ENCODE measurements around the gene ZDHHC4. TPM values are rescaled to one million over a fixed set of nuclear protein-coding genes. Genes with fewer than 3 reads are reported as not detected.
"Not testable (repeated sequence)": the region's sequence is repeated elsewhere in the genome, so short reads cannot be mapped to it uniquely, and the experiment has no call there.

ZDHHC4 gene
- polyA plus RNA-seq, 1 donor: 65.4 TPM

DNA sequence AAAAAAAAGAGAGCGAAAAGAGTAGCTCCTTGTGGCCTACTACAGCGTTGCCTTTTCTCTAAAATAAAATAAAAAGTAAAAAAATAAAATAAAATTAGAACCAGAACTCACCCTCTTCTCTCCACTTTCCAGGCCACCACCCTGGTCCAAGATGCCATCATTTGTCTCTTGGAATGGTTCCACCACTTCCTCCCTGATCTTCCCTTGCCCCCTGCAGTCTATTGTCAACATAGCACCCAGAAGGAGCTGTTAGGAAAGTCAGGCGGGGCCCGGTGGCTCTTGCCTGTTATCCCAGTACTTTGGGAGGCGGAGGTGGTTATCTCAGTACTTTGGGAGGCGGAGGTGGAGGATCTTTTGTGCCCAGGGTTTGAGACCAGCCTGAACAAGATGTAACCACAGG lies 18.4 kb upstream of the ZDHHC4 start:
- H3K4me3 ChIP-seq (ENCODE audit: low read length): no peak overlapping the region
- WGBS (ENCODE audit: insufficient coverage, low lambda C conversion rate): no CpG with 5 or more reads among the region's 6 CpGs
- no peaks in the 10 kb centered on the region for H3K36me3 ChIP-seq (ENCODE audit: control insufficient read depth, insufficient read depth, low read length)
- no peak overlapping the region for H3K27ac ChIP-seq (ENCODE audit: low read length)
- H3K27me3 ChIP-seq (ENCODE audit: control insufficient read depth, insufficient read depth, low read length): peaks cover 3% of the 10 kb centered on the region
- H3K9me3 ChIP-seq (ENCODE audit: control insufficient read depth, low read depth, low read length): no peaks in the 10 kb centered on the region
- peak; percentile 19 to 31 for DNase-seq
- no peaks in the 10 kb centered on the region for H3K4me1 ChIP-seq (ENCODE audit: control insufficient read depth, insufficient read depth, low read length)

DNA sequence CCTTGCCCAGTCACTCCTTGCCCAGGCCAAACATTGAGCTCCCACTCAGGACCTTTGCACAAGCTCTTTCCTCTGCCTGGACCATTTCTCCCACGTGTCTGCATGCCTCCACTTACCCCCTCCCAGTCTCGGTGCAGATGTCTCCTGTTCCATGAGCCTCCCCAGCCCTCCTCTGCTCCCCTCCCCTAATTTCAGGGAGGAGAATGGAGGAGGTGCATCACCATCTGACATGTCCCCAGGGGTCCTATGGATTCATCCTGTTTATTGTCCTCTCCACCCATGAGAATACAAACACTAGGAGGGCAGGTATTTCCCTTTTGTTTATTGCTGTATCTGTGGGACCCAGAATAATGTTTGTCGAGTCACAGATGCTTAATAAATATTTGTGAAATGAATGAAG lies 17.4 kb upstream of the ZDHHC4 start:
- peaks cover 3% of the 10 kb centered on the region for H3K27me3 ChIP-seq (ENCODE audit: control insufficient read depth, insufficient read depth, low read length)
- WGBS (ENCODE audit: insufficient coverage, low lambda C conversion rate): no CpG with 5 or more reads among the region's 3 CpGs
- no peaks in the 10 kb centered on the region for H3K9me3 ChIP-seq (ENCODE audit: control insufficient read depth, low read depth, low read length)
- H3K27ac ChIP-seq (ENCODE audit: low read length): no peak overlapping the region
- no peaks in the 10 kb centered on the region for H3K4me1 ChIP-seq (ENCODE audit: control insufficient read depth, insufficient read depth, low read length)
- no peaks in the 10 kb centered on the region for H3K36me3 ChIP-seq (ENCODE audit: control insufficient read depth, insufficient read depth, low read length)
- no peak overlapping the region for H3K4me3 ChIP-seq (ENCODE audit: low read length)
- no peak for DNase-seq

DNA sequence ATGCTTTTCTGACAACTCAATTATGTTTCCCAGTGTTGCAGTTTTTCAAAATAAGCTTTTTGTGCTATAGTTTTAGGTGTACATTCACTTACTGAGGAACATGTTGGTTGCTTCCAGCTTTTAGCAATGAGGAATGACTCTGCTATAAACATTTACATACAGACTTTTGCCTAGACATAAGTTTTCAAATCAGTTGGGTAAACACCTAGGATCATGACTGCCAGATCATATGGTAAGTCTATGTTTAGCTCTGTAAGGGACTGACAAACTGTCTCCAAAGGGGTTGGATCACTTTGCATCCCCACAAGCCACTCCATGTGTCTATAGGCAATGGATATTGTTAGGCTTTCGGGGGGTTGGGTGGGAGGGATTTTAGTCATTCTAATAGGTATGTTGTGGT lies 15.1 kb upstream of the ZDHHC4 start:
- WGBS (ENCODE audit: insufficient coverage, low lambda C conversion rate): 83% methylated on average over 1 of the region's 1 CpG
- H3K4me3 ChIP-seq (ENCODE audit: low read length): no peak overlapping the region
- H3K27me3 ChIP-seq (ENCODE audit: control insufficient read depth, insufficient read depth, low read length): peaks cover 3% of the 10 kb centered on the region
- H3K4me1 ChIP-seq (ENCODE audit: control insufficient read depth, insufficient read depth, low read length): no peaks in the 10 kb centered on the region
- no peaks in the 10 kb centered on the region for H3K36me3 ChIP-seq (ENCODE audit: control insufficient read depth, insufficient read depth, low read length)
- H3K27ac ChIP-seq (ENCODE audit: low read length): no peak overlapping the region
- no peaks in the 10 kb centered on the region for H3K9me3 ChIP-seq (ENCODE audit: control insufficient read depth, low read depth, low read length)
- DNase-seq: no peak

DNA sequence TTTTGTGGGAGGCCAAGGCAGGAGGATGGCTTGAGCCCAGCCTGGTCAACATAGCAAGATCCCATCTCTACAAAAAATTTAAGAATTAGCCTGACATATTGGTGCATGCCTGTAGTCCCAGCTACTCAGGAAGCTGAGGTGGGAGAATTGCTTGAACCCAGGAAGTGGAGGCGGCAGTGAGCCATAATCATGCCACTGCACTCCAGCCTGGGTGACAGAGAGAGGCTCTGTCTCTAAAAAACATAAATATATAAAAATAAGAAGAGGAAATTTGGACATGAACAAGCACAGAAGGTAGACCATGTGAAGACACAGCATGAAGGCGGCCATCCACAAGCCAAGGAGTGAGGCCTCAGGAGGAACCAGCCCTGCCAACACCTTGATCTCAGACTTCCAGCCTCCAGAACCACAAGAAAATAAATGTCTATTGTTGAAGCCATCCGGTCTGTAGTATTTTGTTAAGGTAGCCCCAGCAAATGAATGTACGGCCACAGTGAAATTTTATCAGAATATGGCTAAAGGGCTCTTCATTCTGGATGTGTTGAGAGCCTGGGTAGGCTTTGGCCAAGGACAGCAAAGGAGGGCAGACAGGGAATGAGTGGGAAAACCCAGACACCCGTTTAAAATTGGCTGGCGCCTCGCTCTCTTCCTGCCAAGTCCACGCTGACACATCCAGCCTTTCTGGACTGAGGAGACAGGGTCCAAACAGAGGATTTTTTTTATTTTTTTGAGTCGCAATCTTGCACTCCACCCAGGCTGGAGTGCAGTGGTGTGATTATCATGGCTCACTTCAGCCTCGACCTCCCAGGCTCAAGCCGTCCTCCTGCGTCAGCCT lies 13.1 kb upstream of the ZDHHC4 start:
- WGBS (ENCODE audit: insufficient coverage, low lambda C conversion rate): 86% methylated on average over 1 of the region's 12 CpGs
- H3K27me3 ChIP-seq (ENCODE audit: control insufficient read depth, insufficient read depth, low read length): peaks cover 3% of the 10 kb centered on the region
- H3K27ac ChIP-seq (ENCODE audit: low read length): no peak overlapping the region
- H3K4me3 ChIP-seq (ENCODE audit: low read length): no peak overlapping the region
- no peaks in the 10 kb centered on the region for H3K36me3 ChIP-seq (ENCODE audit: control insufficient read depth, insufficient read depth, low read length)
- no peak for DNase-seq
- no peaks in the 10 kb centered on the region for H3K9me3 ChIP-seq (ENCODE audit: control insufficient read depth, low read depth, low read length)
- no peaks in the 10 kb centered on the region for H3K4me1 ChIP-seq (ENCODE audit: control insufficient read depth, insufficient read depth, low read length)

DNA sequence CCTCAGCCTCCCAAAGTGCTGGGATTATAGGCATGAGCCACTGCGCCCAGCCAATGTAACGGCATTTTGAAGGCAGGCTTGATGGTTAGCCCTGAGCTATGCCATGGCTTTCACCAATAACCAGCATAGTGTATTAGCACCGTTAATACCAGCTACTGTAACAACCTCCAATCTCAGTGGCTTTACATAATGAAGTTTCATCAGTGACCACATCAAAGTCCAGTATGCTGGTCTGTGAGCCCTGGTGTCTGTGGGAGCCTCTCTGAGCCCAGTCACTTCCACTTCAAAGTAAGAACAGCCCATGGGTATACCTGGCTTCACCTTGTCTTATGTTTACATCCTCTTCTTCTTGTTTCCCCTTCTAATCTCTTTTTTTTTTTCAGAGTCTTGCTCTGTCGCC lies 11.6 kb upstream of the ZDHHC4 start:
- no peaks in the 10 kb centered on the region for H3K27me3 ChIP-seq (ENCODE audit: control insufficient read depth, insufficient read depth, low read length)
- no CpG with 5 or more reads among the region's 4 CpGs for WGBS (ENCODE audit: insufficient coverage, low lambda C conversion rate)
- DNase-seq: no peak

DNA sequence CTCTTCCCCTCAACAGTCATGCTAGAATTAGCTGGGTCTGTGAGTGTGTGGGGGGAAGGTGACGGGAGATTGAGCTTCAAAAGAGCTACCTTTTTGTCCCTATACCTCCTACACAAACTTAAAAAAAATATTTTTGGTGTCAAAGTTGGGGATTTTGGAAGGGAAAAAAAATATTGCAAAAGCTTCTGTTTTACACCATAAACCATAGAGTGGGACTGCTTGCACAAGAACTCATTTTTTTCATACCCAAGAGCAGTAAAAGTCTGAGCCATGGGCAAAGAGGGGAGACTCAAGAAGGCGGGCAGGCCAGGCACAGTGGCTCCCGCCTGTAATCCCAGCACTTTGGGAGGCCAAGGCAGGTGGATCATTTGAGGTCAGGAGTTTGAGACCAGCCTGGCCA lies 9.4 kb upstream of the ZDHHC4 start:
- no CpG with 5 or more reads among the region's 3 CpGs for WGBS (ENCODE audit: insufficient coverage, low lambda C conversion rate)
- H3K4me3 ChIP-seq (ENCODE audit: low read length): no peak overlapping the region

More for the DNA sequence above, 11.6 kb upstream of the ZDHHC4 start:
- H3K4me3 ChIP-seq (ENCODE audit: low read length): no peak overlapping the region
- no peaks in the 10 kb centered on the region for H3K4me1 ChIP-seq (ENCODE audit: control insufficient read depth, insufficient read depth, low read length)
- H3K27ac ChIP-seq (ENCODE audit: low read length): no peak overlapping the region
- no peaks in the 10 kb centered on the region for H3K36me3 ChIP-seq (ENCODE audit: control insufficient read depth, insufficient read depth, low read length)
- no peaks in the 10 kb centered on the region for H3K9me3 ChIP-seq (ENCODE audit: control insufficient read depth, low read depth, low read length)

DNA sequence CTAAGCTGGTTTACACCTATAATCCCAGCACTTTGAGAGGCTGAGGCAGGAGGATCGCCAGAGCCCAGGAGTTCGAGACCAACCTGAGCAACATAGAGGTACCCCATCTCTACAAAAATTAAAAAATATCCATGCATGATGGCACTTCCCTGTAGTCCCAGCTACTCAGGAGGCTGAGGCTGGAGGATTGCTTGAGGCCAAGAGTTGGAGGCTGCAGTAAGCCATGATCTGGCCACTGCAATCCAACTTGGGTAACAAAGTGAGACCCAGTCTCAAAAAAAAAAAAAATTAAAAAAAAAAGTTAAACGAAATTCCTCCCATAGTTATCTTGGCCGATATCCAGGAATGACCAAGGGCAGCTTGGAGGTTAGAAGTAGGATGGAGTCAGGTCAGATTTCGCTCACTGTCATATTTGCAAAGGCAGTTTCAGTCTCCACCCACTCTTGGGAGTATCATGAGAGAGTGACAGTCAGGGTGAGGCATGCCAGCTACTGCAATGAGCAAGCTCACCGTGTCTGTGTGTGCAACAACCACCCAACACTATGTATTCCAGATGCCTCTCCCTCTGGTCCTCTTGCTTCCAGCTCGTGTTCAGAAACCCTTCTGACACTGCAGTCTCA lies 6.0 kb upstream of the ZDHHC4 start:
- no peak for DNase-seq
- 86% methylated on average over 1 of the region's 7 CpGs for WGBS (ENCODE audit: insufficient coverage, low lambda C conversion rate)
- no peak overlapping the region for H3K27ac ChIP-seq (ENCODE audit: low read length)
- no peak overlapping the region for H3K4me3 ChIP-seq (ENCODE audit: low read length)
- H3K27me3 ChIP-seq (ENCODE audit: control insufficient read depth, insufficient read depth, low read length): no peaks in the 10 kb centered on the region
- H3K36me3 ChIP-seq (ENCODE audit: control insufficient read depth, insufficient read depth, low read length): no peaks in the 10 kb centered on the region
- no peaks in the 10 kb centered on the region for H3K9me3 ChIP-seq (ENCODE audit: control insufficient read depth, low read depth, low read length)
- H3K4me1 ChIP-seq (ENCODE audit: control insufficient read depth, insufficient read depth, low read length): no peaks in the 10 kb centered on the region

More for the DNA sequence above, 9.4 kb upstream of the ZDHHC4 start:
- Histone ChIP-seq H3K27ac (ENCODE audit: low read length) (no peak overlapping the region), H3K9me3 (ENCODE audit: control insufficient read depth, low read depth, low read length) (no peaks in the 10 kb centered on the region), H3K4me1 (ENCODE audit: control insufficient read depth, insufficient read depth, low read length) (no peaks in the 10 kb centered on the region), H3K36me3 (ENCODE audit: control insufficient read depth, insufficient read depth, low read length) (no peaks in the 10 kb centered on the region), H3K27me3 (ENCODE audit: control insufficient read depth, insufficient read depth, low read length) (no peaks in the 10 kb centered on the region)
- DNase-seq: no peak

DNA sequence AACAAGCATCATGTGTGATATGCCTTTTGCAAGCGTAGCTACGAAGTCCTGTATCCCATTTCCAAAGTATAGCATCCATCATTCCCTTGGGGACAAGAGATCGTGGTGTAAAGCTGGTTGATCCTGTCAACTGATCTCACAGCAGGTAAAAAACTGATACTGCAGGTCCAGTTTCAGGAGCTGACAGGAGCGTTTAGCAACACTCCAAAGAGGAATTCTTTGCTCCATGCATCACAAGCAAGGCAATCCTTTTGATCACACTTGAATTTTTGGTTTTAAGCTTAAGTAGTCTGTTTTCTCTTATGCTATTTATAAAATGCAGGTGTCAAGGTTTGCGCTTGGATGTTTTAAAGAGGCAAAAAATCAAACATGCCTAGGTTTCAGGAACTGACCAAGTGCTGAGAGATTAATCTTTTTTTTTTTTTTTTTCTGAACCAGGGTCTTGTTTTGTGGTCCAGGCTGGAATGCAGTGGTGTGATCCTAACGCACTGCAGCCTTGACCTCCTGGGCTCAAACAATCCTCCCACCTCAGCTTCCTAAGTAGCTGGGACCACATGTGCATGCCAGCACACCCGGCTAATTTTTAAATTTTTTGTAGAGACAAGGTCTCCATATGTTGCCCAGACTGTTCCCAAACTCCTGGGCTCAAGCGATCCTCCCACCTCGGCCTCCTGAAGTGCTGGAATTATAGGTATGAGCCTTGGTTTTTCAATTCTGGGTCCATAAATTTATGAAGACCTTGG lies 1.8 kb upstream of the ZDHHC4 start:
- H3K36me3 ChIP-seq (ENCODE audit: control insufficient read depth, insufficient read depth, low read length): peaks cover 4% of the 10 kb centered on the region
- 76% methylated on average over 4 of the region's 9 CpGs for WGBS (ENCODE audit: insufficient coverage, low lambda C conversion rate)
- H3K4me3 ChIP-seq (ENCODE audit: low read length): no peak overlapping the region
- H3K4me1 ChIP-seq (ENCODE audit: control insufficient read depth, insufficient read depth, low read length): peaks cover 5% of the 10 kb centered on the region
- H3K9me3 ChIP-seq (ENCODE audit: control insufficient read depth, low read depth, low read length): no peaks in the 10 kb centered on the region
- DNase-seq: no peak
- no peak overlapping the region for H3K27ac ChIP-seq (ENCODE audit: low read length)
- H3K27me3 ChIP-seq (ENCODE audit: control insufficient read depth, insufficient read depth, low read length): no peaks in the 10 kb centered on the region

DNA sequence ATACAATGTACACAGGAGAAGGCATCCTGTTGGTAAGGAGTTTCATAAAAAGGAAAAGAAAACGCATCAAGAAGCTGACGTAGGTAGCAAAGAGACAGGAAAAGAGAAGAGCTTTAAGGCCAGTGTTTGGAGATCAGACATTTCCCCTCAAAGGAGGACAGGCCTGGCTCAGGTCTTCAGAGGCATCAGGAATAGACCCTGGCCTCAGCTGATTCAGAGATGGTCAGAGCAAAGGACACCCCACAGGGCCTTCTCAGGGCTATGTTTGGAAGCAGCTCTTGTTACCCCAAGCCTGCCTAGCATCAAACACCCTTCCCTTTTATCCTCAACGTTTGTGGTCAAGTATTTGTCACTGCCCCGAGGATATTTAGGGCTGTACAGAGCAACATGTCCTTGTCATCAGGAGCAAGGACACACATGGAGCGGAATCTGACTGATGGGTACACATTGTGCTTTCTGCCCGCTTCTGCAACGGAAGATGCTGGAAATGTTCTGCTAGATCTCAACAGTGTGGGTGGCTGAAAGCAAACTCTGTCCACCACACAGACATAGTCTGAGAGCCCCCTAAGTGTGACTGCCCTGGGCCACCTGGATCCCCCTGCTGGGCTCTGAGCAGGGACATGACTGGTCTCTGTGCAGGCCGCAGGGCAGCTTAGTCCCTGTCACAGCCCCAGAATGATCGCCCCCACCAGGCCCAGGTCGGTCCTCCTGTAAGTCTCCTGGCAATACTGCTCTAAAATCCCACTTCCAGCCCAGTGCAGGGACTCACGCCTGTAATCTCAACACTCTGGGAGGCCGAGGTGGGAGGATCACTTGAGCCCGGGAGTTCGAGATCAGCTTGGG lies 1.0 kb upstream of the ZDHHC4 start:
- Histone ChIP-seq H3K4me3 (ENCODE audit: low read length) (peak overlapping the region; percentile 21), H3K4me1 (ENCODE audit: control insufficient read depth, insufficient read depth, low read length) (peaks cover 5% of the 10 kb centered on the region), H3K36me3 (ENCODE audit: control insufficient read depth, insufficient read depth, low read length) (peaks cover 12% of the 10 kb centered on the region), H3K27ac (ENCODE audit: low read length) (no peak overlapping the region), H3K27me3 (ENCODE audit: control insufficient read depth, insufficient read depth, low read length) (no peaks in the 10 kb centered on the region), H3K9me3 (ENCODE audit: control insufficient read depth, low read depth, low read length) (no peaks in the 10 kb centered on the region)
- WGBS (ENCODE audit: insufficient coverage, low lambda C conversion rate): 82% methylated on average over 2 of the region's 14 CpGs
- no peak for DNase-seq

DNA sequence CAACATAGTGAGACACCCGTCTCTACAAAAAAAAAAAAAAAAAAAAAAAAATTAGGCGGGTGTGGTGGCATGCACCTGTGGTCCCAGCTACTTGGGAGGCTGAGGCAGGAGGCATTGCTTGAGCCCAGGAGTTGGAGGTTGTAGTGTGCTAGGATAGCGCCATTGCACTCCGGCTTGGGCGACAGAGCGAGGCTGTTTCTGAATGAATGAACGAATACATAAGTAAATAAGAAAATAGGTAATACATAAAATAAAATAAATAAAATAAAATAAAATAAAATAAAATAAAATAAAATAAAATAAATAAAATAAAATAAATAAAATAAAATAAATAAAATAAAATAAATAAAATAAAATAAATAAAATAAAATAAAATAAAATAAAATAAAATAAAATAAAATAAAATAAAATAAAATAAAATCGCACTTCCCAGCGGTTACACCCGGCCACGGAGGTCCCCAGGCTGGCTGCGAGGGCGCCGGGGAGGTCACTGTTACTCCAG lies 336 bp upstream of the ZDHHC4 start:
- DNase-seq; H3K4me1 ChIP-seq (ENCODE audit: control insufficient read depth, insufficient read depth, low read length); H3K9me3 ChIP-seq (ENCODE audit: control insufficient read depth, low read depth, low read length); H3K27me3 ChIP-seq (ENCODE audit: control insufficient read depth, insufficient read depth, low read length): not testable (repeated sequence)
- Histone ChIP-seq H3K36me3 (ENCODE audit: control insufficient read depth, insufficient read depth, low read length) (peaks cover 17% of the 10 kb centered on the region), H3K4me3 (ENCODE audit: low read length) (peak overlapping the region; percentile 75), H3K27ac (ENCODE audit: low read length) (peak overlapping the region; percentile 77)
- WGBS (ENCODE audit: insufficient coverage, low lambda C conversion rate): 69% methylated on average over 4 of the region's 14 CpGs

Data from large intestine (tissue), 3 donors.